Measurements from ENCODE around the gene FGD6. TPM values are rescaled to one million over a fixed set of nuclear protein-coding genes. Genes with fewer than 3 reads are reported as not detected.

The FGD6 gene
- total RNA-seq, 2 experiments from 2014 or later, result 1.5 TPM

GRCh38 chr12:95114766-95115405, 102.4 kb downstream of the FGD6 start:
- H3K9me3 Mint-ChIP-seq, result no peaks in the 10 kb centered on the region
- Histone ChIP-seq H3K36me3 (ENCODE audit: insufficient read depth, low read length) (no peaks in the 10 kb centered on the region), H3K4me3 (ENCODE audit: low read length) (no peak overlapping the region), H3K9me3 (ENCODE audit: control insufficient read depth in 1 of 2, insufficient read depth in 1 of 2, low read length in 2 of 2) (no peaks in the 10 kb centered on the region), H3K27ac (ENCODE audit: low read depth in 1 of 2, low read length in 2 of 2) (no peak overlapping the region), H3K27me3 (ENCODE audit: control insufficient read depth in 1 of 2, insufficient read depth in 2 of 2, low read length in 2 of 2) (no peaks in the 10 kb centered on the region), H3K4me1 (ENCODE audit: insufficient read depth, low read length) (no peaks in the 10 kb centered on the region)
- ChIA-PET POLR2A (no interaction called here), CTCF (interaction anchor here (3.8 kb wide), 1 partner anchor 419 kb away, joined by 30 read pairs; no protein-coding TSS in a partner anchor)
- H3K36me3 Mint-ChIP-seq (ENCODE audit: low read depth), result no peaks in the 10 kb centered on the region
- no peak for ATAC-seq (ENCODE audit: poor library complexity)
- DNase-seq, result no peak
- H3K4me3 Mint-ChIP-seq, result no peak overlapping the region
- no peaks in the 10 kb centered on the region for H3K27me3 Mint-ChIP-seq
- intact Hi-C loops (cut with DNase I, micrococcal nuclease), result loop anchor here (5.0 to 10.0 kb wide), 4 partner anchors 700 to 1402 kb away; partner anchors contain the start of gene HAL (in 2 of the 2)
- no peak overlapping the region for H3K27ac Mint-ChIP-seq
- no peak for TF ChIP-seq CTCF (IDR thresholded peaks at IDR 0.05)
- H3K4me1 Mint-ChIP-seq (ENCODE audit: low read depth), result no peaks in the 10 kb centered on the region

GRCh38 chr12:95107362-95107761, 109.9 kb downstream of the FGD6 start:
- no peak overlapping the region for H3K27ac Mint-ChIP-seq
- no peaks in the 10 kb centered on the region for H3K36me3 ChIP-seq (ENCODE audit: insufficient read depth, low read length)
- POLR2A ChIA-PET, result no interaction called here

GRCh38 chr12:95105540-95105939, 111.7 kb downstream of the FGD6 start:
- no peaks in the 10 kb centered on the region for H3K27me3 ChIP-seq (ENCODE audit: control insufficient read depth in 1 of 2, insufficient read depth in 2 of 2, low read length in 2 of 2)
- no peak overlapping the region for H3K4me3 ChIP-seq (ENCODE audit: low read length)
- ChIA-PET POLR2A (no interaction called here), CTCF (interaction anchor here (1.0 kb wide), 1 partner anchor 32 kb away, joined by 3 read pairs; the partner anchor contains the start of gene NR2C1)
- Mint-ChIP-seq H3K36me3 (ENCODE audit: low read depth) (no peaks in the 10 kb centered on the region), H3K4me1 (ENCODE audit: low read depth) (peaks cover 7% of the 10 kb centered on the region), H3K4me3 (no peak overlapping the region), H3K27ac (no peak overlapping the region), H3K9me3 (no peaks in the 10 kb centered on the region), H3K27me3 (no peaks in the 10 kb centered on the region)
- H3K4me1 ChIP-seq (ENCODE audit: insufficient read depth, low read length), result no peaks in the 10 kb centered on the region
- H3K9me3 ChIP-seq (ENCODE audit: control insufficient read depth in 1 of 2, insufficient read depth in 1 of 2, low read length in 2 of 2), result no peaks in the 10 kb centered on the region
- intact Hi-C loops (cut with DNase I, micrococcal nuclease), result no loop called here
- H3K36me3 ChIP-seq (ENCODE audit: insufficient read depth, low read length), result no peaks in the 10 kb centered on the region
- TF ChIP-seq CTCF (IDR thresholded peaks at IDR 0.05), result no peak
- no peak for ATAC-seq (ENCODE audit: poor library complexity)
- DNase-seq, result no peak
- H3K27ac ChIP-seq (ENCODE audit: low read depth in 1 of 2, low read length in 2 of 2), result no peak overlapping the region

More at GRCh38 chr12:95107362-95107761, 109.9 kb downstream of the FGD6 start:
- TF ChIP-seq CTCF (IDR thresholded peaks at IDR 0.05), result no peak
- Histone ChIP-seq H3K4me3 (ENCODE audit: low read length) (no peak overlapping the region), H3K27me3 (ENCODE audit: control insufficient read depth in 1 of 2, insufficient read depth in 2 of 2, low read length in 2 of 2) (no peaks in the 10 kb centered on the region), H3K9me3 (ENCODE audit: control insufficient read depth in 1 of 2, insufficient read depth in 1 of 2, low read length in 2 of 2) (no peaks in the 10 kb centered on the region), H3K27ac (ENCODE audit: low read depth in 1 of 2, low read length in 2 of 2) (no peak overlapping the region), H3K4me1 (ENCODE audit: insufficient read depth, low read length) (no peaks in the 10 kb centered on the region)
- no peaks in the 10 kb centered on the region for H3K36me3 Mint-ChIP-seq (ENCODE audit: low read depth)
- H3K4me3 Mint-ChIP-seq, result no peak overlapping the region
- CTCF ChIA-PET, result interaction anchor here (0.8 kb wide), 1 partner anchor 9 kb away, joined by 3 read pairs; no protein-coding TSS in a partner anchor
- no peak for ATAC-seq (ENCODE audit: poor library complexity)
- peaks cover 7% of the 10 kb centered on the region for H3K4me1 Mint-ChIP-seq (ENCODE audit: low read depth)
- intact Hi-C loops (cut with DNase I, micrococcal nuclease), result no loop called here
- H3K27me3 Mint-ChIP-seq, result no peaks in the 10 kb centered on the region
- no peaks in the 10 kb centered on the region for H3K9me3 Mint-ChIP-seq
- no peak for DNase-seq
